NCI-H345 treated with DMSO at 0.1 percent for 48 hours (cell line): ENCODE data around the gene GALNT13.

Source experiments
- DNase-seq: peaks from one replicate; lab custom pipeline; 2025; ENCODE audit not compliant: unreplicated experiment; lab: John Stamatoyannopoulos, UW

Gene GALNT13

GRCh38 chr2:154394600-154394999, 522.9 kb downstream of the GALNT13 start:
- DNase-seq: no peak

GRCh38 chr2:154400563-154401290, 529.0 kb downstream of the GALNT13 start:
- no peak for DNase-seq

DNA sequence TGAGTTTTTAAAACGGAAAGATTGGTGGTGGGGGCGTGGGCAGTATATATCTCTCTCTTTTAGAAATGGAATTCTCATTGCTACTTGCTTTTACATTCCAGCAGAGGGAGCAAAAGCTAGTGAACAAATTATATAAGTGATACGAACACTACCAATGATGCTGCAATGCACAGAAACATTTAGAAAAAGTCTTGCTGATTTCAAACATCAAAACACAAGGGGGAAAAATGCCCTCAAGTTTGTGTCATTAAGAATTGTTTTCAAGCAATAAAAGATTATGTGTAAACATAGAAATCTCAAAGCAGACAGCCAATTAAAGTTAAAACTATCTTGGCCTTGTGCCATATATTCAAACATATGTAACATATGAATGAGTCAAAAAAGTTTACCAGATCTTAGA, 530.5 kb downstream of the GALNT13 start:
- DNase-seq: no peak

DNA sequence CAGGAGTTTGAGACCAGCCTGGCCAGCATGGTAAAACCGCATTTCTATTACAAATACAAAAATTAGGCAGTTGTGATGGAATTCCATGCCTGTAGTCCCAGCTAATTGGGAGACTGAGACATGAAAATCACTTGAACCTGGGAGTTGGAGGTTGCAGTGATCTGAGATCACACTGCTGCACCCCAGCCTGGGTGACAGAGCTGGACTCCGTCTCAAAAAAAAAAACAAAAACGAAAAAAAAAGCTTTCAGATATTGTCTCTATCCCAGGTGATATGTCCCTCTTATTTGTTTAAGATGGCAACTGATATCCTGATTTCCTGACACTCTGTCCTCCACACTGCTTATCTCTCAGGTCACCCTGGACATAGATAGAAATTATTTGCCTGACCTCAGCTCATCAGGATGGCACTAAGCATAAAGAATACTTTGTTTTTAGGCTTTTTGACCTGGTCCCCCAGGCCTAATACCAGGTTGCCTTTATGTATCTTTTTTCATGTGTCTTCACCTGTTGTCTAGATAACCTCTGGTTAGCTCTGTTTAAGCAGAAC, 531.6 kb downstream of the GALNT13 start:
- DNase-seq: no peak

DNA sequence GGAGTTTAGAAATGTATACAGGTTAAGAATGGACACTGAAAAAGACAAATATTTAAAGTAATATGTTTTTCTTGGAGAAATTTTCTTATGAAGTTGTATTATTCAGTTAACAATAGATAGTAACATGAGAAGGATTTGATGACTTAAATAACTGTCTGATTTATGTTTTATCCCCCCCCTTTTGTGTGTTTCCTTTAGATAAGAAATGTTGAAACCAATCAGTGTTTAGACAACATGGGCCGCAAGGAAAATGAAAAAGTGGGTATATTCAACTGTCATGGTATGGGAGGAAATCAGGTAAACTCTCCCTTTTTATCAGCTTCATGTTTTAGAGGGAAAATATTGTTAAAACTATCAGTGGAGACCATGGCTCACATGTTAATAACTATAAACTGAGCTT, 537.1 kb downstream of the GALNT13 start:
- DNase-seq: no peak

DNA sequence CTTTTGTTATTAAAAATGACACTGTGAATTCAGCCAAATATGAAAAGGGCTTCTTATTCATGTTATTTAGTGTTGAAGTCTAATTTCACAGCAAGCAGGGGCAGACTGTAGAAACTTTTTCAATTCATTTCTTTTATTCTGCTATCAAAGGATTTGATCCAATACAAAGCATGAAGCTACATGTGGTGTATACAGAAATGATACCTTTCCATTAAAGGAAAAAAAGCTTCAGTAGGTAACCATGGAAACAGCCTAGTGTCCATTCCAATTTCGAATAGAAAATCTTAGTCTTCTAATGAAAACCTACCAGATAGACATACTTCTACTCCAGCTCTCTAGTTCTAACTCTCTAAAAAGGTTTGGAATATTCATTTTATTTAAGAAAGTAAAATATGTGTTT, 550.5 kb downstream of the GALNT13 start:
- DNase-seq: no peak

DNA sequence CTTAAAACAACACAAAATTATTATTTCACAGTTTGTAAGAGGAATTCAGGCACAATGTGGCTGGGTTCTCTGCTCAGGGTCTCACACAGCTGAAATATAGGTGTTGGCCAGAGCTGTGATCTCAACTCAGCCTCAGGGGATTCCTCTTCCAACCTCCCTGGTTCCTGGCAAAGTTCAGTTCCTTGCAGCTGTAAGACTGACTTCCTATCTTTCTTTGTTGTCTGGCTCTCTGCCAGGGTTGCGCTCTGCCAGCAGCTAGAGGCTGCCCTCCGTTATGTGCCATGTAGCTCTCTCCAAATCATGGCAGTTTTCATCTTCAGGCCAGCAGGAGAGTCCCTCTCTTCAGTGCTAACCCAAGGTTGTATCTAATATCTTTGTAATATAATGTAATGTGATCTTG, 554.3 kb downstream of the GALNT13 start:
- no peak for DNase-seq

GRCh38 chr2:154427453-154427852, 555.7 kb downstream of the GALNT13 start:
- DNase-seq: no peak

- DNase-seq: no peak
Measured at GRCh38 chr2:154428022-154428421, 556.3 kb downstream of the GALNT13 start.

- DNase-seq: no peak
Measured at GRCh38 chr2:154433010-154433409, 561.3 kb downstream of the GALNT13 start.

DNA sequence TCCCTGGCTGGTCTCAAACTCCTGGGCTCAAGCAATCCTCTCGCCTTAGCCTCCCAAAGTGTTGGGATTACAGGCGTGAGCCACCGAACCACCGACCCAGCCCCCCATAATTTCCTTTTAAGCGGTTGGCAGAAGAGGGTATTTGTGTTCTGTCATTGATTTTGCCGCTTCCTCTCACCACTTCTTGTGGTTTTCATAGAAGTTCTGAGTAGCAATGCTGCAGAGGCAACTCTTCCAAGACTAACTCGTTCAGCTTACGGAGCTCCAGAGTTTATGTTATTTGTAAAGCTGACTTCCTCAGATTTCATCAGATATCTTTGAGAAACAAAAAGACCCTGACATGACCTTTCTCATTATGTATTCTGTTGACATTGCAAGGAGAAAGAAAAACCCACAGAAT, 565.4 kb downstream of the GALNT13 start:
- no peak for DNase-seq

GRCh38 chr2:154439156-154439555, 567.4 kb downstream of the GALNT13 start:
- DNase-seq: no peak

DNA sequence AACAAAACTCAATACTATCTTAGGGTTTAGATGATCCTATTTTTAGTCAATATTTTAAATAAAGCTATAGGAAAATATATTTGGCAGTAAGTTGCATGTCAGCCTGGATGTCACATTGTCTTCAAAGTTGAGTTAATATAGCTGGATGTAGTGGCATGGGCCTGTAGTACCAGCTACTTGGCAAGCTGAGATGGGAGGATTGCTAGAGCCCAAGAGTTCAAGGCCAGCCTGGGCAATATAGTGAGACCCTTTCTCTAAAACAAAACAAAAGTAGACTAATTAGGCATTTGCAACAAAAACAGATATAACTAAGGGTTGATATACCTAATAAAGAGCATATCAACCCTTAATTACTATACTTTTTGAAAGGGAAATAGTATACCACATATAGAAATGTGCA, 572.2 kb downstream of the GALNT13 start:
- no peak for DNase-seq

- DNase-seq: no peak
Measured at GRCh38 chr2:154446324-154446723, 574.6 kb downstream of the GALNT13 start.

- no peak for DNase-seq
Measured at GRCh38 chr2:154447727-154448418, 576.2 kb downstream of the GALNT13 start.

GRCh38 chr2:154449951-154450658, 578.4 kb downstream of the GALNT13 start:
- no peak for DNase-seq

DNA sequence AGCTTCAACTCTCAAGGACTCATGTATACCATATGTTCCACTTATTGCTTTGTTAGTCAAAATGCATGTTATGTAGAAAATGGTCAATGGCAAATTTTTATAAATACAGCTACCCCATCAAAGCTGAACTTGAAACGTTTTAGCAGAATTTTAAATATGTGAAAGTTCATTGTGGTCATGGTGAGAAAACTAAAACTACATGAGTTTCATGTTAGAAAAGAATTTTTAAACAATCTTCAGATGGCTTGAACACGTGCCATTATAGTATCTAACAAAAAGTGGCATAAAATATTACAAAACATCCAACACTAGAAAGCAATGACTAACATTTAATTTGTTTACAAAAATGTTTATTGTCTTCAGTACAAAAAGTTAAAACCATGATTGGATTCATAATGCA, 580.7 kb downstream of the GALNT13 start:
- no peak for DNase-seq

DNA sequence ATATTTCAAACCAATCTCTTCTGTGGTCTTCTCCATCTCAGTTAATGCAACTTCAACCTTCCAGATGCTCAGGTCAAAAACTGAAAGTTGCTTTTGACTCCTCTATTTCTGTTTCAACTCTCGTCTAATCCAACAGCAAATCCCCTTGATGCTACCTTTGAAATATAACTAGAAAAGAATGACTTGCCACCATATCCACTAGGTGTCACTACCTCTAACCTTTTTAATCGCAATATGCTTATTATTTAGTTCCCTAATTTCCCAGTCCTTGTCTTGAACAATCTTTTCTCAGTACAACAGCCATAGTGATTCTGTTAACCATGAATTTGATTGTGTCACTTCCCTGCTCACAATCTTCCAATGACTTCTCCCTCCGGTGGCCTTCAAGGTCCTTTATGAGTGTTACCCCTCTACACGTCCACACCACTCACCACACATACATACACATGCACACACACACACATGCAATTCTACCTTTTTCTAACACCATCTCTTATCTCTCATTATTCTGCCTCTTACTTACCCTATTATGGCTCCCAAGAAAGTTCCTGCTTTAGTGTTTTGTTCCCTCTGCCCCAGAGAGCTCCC, 581.3 kb downstream of the GALNT13 start:
- no peak for DNase-seq

DNA sequence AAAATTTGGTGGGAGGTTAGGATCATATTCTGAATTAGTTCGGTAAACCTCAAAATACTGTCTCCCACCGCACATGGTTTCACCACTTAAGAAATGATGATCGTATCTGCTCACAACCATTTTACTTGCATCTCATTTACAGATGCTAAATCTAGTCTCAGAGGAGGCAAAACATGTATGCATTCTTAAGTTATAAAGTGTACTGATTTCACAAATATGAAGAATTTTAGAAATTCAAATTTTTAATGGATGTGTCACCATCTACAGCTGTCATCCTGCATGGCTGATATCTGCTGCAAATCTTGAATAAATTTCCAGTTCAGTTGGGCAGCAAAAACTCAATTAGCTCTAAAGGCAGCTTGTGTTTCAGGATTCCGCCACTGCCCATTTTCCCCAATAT, 583.4 kb downstream of the GALNT13 start:
- no peak for DNase-seq

GRCh38 chr2:154455866-154456265, 584.1 kb downstream of the GALNT13 start:
- no peak for DNase-seq

GRCh38 chr2:154457286-154457685, 585.6 kb downstream of the GALNT13 start:
- no peak for DNase-seq
